Neural progenitor cell (in vitro differentiated cells): ENCODE results near the gene CALN1. TPM values are rescaled to one million over a fixed set of nuclear protein-coding genes. Genes with fewer than 3 reads are reported as not detected.
A peak's percentile ranks its signal among the peaks of the same experiment; 100 is the strongest.

Experiments
- DNase-seq: peaks from one replicate; pipeline ENCODE4 v3.0.0-alpha.2; 2016; ENCODE audit warnings: low spot score
- H2AFZ ChIP-seq: fragments of 200-600 bp; sonication (generic); replicated peaks from 2 replicates; pipeline ENCODE4 v1.6.1; 2016; ENCODE audit warnings: antibody characterized with exemption
- H3F3A ChIP-seq: fragments of 200-600 bp; sonication (generic); 2 replicates; pipeline ENCODE4 v1.6.1; 2016; ENCODE audit warnings: antibody characterized with exemption, low read depth
- H3K27ac ChIP-seq: fragments of 200-600 bp; sonication (generic); 2 replicates; pipeline ENCODE4 v1.5.1; 2016; ENCODE audit warnings: mild to moderate bottlenecking
- H3K27me3 ChIP-seq: fragments of 200-600 bp; sonication (generic); 2 replicates; pipeline ENCODE4 v1.6.1; 2016; ENCODE audit warnings: mild to moderate bottlenecking, moderate library complexity
- H3K36me3 ChIP-seq: fragments of 200-600 bp; sonication (generic); 2 replicates; pipeline ENCODE4 v1.5.1; 2016
- H3K4me1 ChIP-seq: fragments of 200-600 bp; sonication (generic); 2 replicates; pipeline ENCODE4 v1.6.1; 2016; ENCODE audit warnings: mixed run types
- H3K4me2 ChIP-seq: fragments of 200-600 bp; sonication (generic); 2 replicates; pipeline ENCODE4 v1.6.1; 2016
- H3K4me3 ChIP-seq: fragments of 200-600 bp; sonication (generic); 2 replicates; pipeline ENCODE4 v1.5.1; 2016
- H3K79me2 ChIP-seq: fragments of 200-600 bp; sonication (generic); 2 replicates; pipeline ENCODE4 v1.6.1; 2016; ENCODE audit warnings: low read depth
- H3K9ac ChIP-seq: fragments of 200-600 bp; sonication (generic); 2 replicates; pipeline ENCODE4 v1.6.1; 2016
- H3K9me3 ChIP-seq: fragments of 200-600 bp; sonication (generic); 2 replicates; pipeline ENCODE4 v1.5.1; 2016; ENCODE audit warnings: low read depth
- H4K20me1 ChIP-seq: fragments of 200-600 bp; sonication (generic); 2 replicates; pipeline ENCODE4 v1.6.1; 2016; ENCODE audit warnings: low read depth
- H3K27ac Mint-ChIP-seq: 3 replicates; pipeline ENCODE4 v1.8.0; 2021; ENCODE audit warnings: mixed read lengths
- H3K27me3 Mint-ChIP-seq: 2 replicates; pipeline ENCODE4 v1.8.0; 2022; ENCODE audit warnings: low read depth, mild to moderate bottlenecking, inconsistent platforms, moderate library complexity, mixed read lengths; ENCODE audit not compliant: insufficient read depth
- H3K36me3 Mint-ChIP-seq: 3 replicates; pipeline ENCODE4 v1.8.0; 2021; ENCODE audit warnings: mixed read lengths
- H3K4me1 Mint-ChIP-seq: 3 replicates; pipeline ENCODE4 v1.8.0; 2021; ENCODE audit warnings: mixed read lengths
- H3K4me3 Mint-ChIP-seq: 3 replicates; pipeline ENCODE4 v1.8.0; 2021; ENCODE audit warnings: mild to moderate bottlenecking, moderate library complexity, mixed read lengths
- H3K9me3 Mint-ChIP-seq: 3 replicates; pipeline ENCODE4 v1.8.0; 2020; ENCODE audit warnings: mixed read lengths
- EZH2 ChIP-seq: fragments of 200-600 bp; sonication (generic); IDR thresholded peaks from 2 replicates; pipeline ENCODE4 v1.6.1; 2017; ENCODE audit warnings: antibody characterized with exemption, mild to moderate bottlenecking, moderate library complexity
- EZH2phosphoT487 ChIP-seq: fragments of 200-600 bp; sonication (generic); IDR thresholded peaks from 2 replicates; pipeline ENCODE4 v1.6.1; 2017; ENCODE audit warnings: antibody characterized with exemption
- total RNA-seq: library from RNA; depleted of rRNA; stranded (reverse); fragments of >200 nt; gene quantifications from 2 replicates; pipeline ENCODE4 v1.2.3, GENCODE V29; 2015; ENCODE audit warnings: low replicate concordance
- TF ChIP-seq, protein P1 (sequence below): fragments of 200-600 bp; sonication (generic); IDR thresholded peaks from 2 replicates; pipeline ENCODE4 v1.5.1; 2017; ENCODE audit warnings: antibody characterized with exemption, mild to moderate bottlenecking

Gene CALN1
- total RNA-seq, 1 donor from 2014 or later, result 3.1 TPM

GRCh38 chr7:72156671-72157070 is 255.5 kb downstream of the CALN1 start:
- no peak overlapping the region for H3K27ac ChIP-seq
- Mint-ChIP-seq H3K27me3 (peaks cover 4% of the 10 kb centered on the region), H3K9me3 (no peaks in the 10 kb centered on the region), H3K36me3 (no peaks in the 10 kb centered on the region), H3K27ac (no peak overlapping the region), H3K4me1 (peaks cover 5% of the 10 kb centered on the region), H3K4me3 (no peak overlapping the region)
- TF ChIP-seq EZH2 (no peak), EZH2phosphoT487 (no peak)
- TF ChIP-seq, protein P1, sequence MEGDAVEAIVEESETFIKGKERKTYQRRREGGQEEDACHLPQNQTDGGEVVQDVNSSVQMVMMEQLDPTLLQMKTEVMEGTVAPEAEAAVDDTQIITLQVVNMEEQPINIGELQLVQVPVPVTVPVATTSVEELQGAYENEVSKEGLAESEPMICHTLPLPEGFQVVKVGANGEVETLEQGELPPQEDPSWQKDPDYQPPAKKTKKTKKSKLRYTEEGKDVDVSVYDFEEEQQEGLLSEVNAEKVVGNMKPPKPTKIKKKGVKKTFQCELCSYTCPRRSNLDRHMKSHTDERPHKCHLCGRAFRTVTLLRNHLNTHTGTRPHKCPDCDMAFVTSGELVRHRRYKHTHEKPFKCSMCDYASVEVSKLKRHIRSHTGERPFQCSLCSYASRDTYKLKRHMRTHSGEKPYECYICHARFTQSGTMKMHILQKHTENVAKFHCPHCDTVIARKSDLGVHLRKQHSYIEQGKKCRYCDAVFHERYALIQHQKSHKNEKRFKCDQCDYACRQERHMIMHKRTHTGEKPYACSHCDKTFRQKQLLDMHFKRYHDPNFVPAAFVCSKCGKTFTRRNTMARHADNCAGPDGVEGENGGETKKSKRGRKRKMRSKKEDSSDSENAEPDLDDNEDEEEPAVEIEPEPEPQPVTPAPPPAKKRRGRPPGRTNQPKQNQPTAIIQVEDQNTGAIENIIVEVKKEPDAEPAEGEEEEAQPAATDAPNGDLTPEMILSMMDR, result no peak
- H3K4me3 ChIP-seq, result no peak overlapping the region
- no peaks in the 10 kb centered on the region for H3F3A ChIP-seq
- H3K79me2 ChIP-seq, result no peaks in the 10 kb centered on the region
- H3K36me3 ChIP-seq, result no peaks in the 10 kb centered on the region
- H3K27me3 ChIP-seq, result no peaks in the 10 kb centered on the region
- no peak overlapping the region for H3K9ac ChIP-seq
- H3K4me2 ChIP-seq, result no peak overlapping the region
- no peaks in the 10 kb centered on the region for H4K20me1 ChIP-seq
- no peak overlapping the region for H2AFZ ChIP-seq
- H3K9me3 ChIP-seq, result no peaks in the 10 kb centered on the region
- peaks cover 10% of the 10 kb centered on the region for H3K4me1 ChIP-seq
- no peak for DNase-seq

- Histone ChIP-seq H3K4me2 (no peak overlapping the region), H3F3A (no peaks in the 10 kb centered on the region), H2AFZ (no peak overlapping the region), H3K4me3 (no peak overlapping the region), H3K27me3 (no peaks in the 10 kb centered on the region), H3K36me3 (no peaks in the 10 kb centered on the region), H3K9ac (no peak overlapping the region), H3K79me2 (no peaks in the 10 kb centered on the region), H4K20me1 (no peaks in the 10 kb centered on the region), H3K27ac (no peak overlapping the region), H3K9me3 (no peaks in the 10 kb centered on the region), H3K4me1 (peaks cover 10% of the 10 kb centered on the region)
- Mint-ChIP-seq H3K4me3 (no peak overlapping the region), H3K36me3 (no peaks in the 10 kb centered on the region), H3K27me3 (peaks cover 2% of the 10 kb centered on the region), H3K4me1 (peaks cover 5% of the 10 kb centered on the region), H3K9me3 (no peaks in the 10 kb centered on the region), H3K27ac (no peak overlapping the region)
- TF ChIP-seq EZH2phosphoT487, result no peak
- TF ChIP-seq EZH2, result no peak
- TF ChIP-seq, protein P1, result no peak
- no peak for DNase-seq
These were observed 259.0 kb downstream of the CALN1 start for GRCh38 chr7:72153132-72153512.

DNA sequence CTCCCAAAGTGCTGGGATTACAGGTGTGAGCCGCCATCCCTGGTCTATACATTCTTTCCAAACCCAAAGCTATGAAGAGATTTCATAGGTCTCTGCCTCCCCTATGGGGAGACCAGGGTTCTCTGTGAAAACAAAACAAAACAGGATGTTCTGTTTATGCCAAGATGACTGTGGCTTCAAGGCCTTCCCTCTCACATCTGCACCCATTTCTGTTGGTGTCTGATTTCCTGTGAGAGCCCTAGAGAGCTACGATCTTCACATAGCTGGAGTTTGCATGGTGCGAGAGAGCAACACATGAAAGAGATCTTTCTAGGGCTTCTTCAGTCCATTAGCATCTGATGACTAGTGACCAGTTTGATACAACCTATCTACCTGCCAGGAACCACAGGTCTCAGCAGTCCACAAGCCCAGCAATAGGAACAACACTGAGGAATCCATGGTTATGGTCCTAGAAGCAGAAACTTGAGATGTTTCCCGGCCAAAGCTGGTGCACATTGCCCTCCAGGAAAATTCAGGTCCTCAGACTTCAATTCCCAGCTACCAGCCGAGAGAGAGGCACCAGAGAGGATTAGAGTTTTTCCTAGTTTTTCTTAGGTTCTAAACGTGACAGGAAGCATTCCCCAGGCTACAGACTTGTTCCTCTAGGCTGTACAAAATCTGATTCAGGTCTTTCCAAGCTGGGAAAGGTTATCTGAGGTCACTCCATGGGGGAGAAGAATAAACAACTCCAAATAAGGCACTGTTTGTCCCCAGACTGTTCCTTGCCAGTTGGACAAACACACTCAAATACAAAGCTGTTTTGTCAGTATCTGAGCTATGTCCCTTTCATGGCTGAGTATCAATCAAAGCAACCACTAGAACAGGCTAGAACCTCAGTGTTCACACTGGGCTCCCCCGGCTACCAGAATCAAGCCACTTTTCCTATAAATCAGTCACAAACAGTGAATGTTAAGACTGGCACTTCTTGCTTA is 259.7 kb downstream of the CALN1 start:
- H3K27ac ChIP-seq, result no peak overlapping the region
- peaks cover 10% of the 10 kb centered on the region for H3K4me1 ChIP-seq
- no peaks in the 10 kb centered on the region for H3K36me3 ChIP-seq
- H3K9me3 Mint-ChIP-seq, result no peaks in the 10 kb centered on the region
- H2AFZ ChIP-seq, result peak overlapping the region; percentile 3
- DNase-seq, result peak; percentile 18
- H3K4me2 ChIP-seq, result no peak overlapping the region
- H3K4me3 Mint-ChIP-seq, result no peak overlapping the region
- no peaks in the 10 kb centered on the region for H4K20me1 ChIP-seq
- H3K9me3 ChIP-seq, result no peaks in the 10 kb centered on the region
- H3F3A ChIP-seq, result no peaks in the 10 kb centered on the region
- no peaks in the 10 kb centered on the region for H3K27me3 ChIP-seq
- no peak overlapping the region for H3K27ac Mint-ChIP-seq
- H3K27me3 Mint-ChIP-seq, result peaks cover 2% of the 10 kb centered on the region
- TF ChIP-seq EZH2 (no peak), EZH2phosphoT487 (no peak)
- TF ChIP-seq, protein P1, result no peak
- no peak overlapping the region for H3K4me3 ChIP-seq
- H3K79me2 ChIP-seq, result no peaks in the 10 kb centered on the region
- peaks cover 5% of the 10 kb centered on the region for H3K4me1 Mint-ChIP-seq
- no peaks in the 10 kb centered on the region for H3K36me3 Mint-ChIP-seq
- no peak overlapping the region for H3K9ac ChIP-seq
